Caco-2 (cell line): ENCODE measurements around the gene GAPT. TPM values are rescaled to one million over a fixed set of nuclear protein-coding genes. Genes with fewer than 3 reads are reported as not detected.

ENCODE experiments used
- BruUV-seq: library from RNA; stranded (reverse); fragments of 400-500 nt; replicated peaks from 2 replicates; lab custom pipeline; 2021; lab: Mats Ljungman, UMichigan
- CTCF ChIA-PET: fragments of 300-600 bp; sonication (Branson Sonifier 250); formaldehyde crosslinking; loops from one replicate; lab custom pipeline; 2022; ENCODE audit warnings: antibody characterized with exemption; lab: Charles Lee
- POLR2A ChIA-PET: fragments of 300-600 bp; sonication (Branson Sonifier 250); formaldehyde crosslinking; loops from one replicate; lab custom pipeline; 2022; ENCODE audit warnings: antibody characterized with exemption; lab: Charles Lee
- DNase-seq, 2 experiments: peaks; one replicate each; pipeline versions ENCODE4 v3.0.0 to v3.0.0-alpha.2; 2020 to 2022
- H3K27me3 ChIP-seq: replicated peaks from 2 replicates; pipeline ENCODE4 v1.6.0; 2011; ENCODE audit warnings: low read length; ENCODE audit not compliant: control insufficient read depth, insufficient read depth
- H3K36me3 ChIP-seq: 2 replicates; pipeline ENCODE4 v1.5.1; 2011; ENCODE audit warnings: low read length; ENCODE audit not compliant: control insufficient read depth, insufficient read depth
- H3K4me1 ChIP-seq: fragments of 250-450 bp; sonication (Bioruptor Pico); 2 replicates; pipeline ENCODE4 v1.5.1; 2020; ENCODE audit warnings: mild to moderate bottlenecking
- H3K4me3 ChIP-seq: 2 replicates; pipeline ENCODE4 v1.5.1; 2011; ENCODE audit warnings: low read depth, mild to moderate bottlenecking, control low read depth, low read length
- H3K9me3 ChIP-seq: fragments of 250-450 bp; sonication (Bioruptor Pico); 2 replicates; pipeline ENCODE4 v1.5.1; 2020; ENCODE audit warnings: mild to moderate bottlenecking, moderate library complexity
- H3K27ac Mint-ChIP-seq: one replicate; pipeline ENCODE4 v1.8.0; 2022; ENCODE audit warnings: mixed read lengths; ENCODE audit not compliant: unreplicated experiment
- H3K27me3 Mint-ChIP-seq: one replicate; pipeline ENCODE4 v1.8.0; 2022; ENCODE audit warnings: mixed read lengths; ENCODE audit not compliant: insufficient read depth, unreplicated experiment
- H3K36me3 Mint-ChIP-seq: one replicate; pipeline ENCODE4 v1.8.0; 2022; ENCODE audit warnings: mild to moderate bottlenecking, mixed read lengths; ENCODE audit not compliant: insufficient read depth, unreplicated experiment
- H3K4me1 Mint-ChIP-seq: one replicate; pipeline ENCODE4 v1.8.0; 2022; ENCODE audit warnings: low read depth, mixed read lengths; ENCODE audit not compliant: unreplicated experiment
- H3K4me3 Mint-ChIP-seq: one replicate; pipeline ENCODE4 v1.8.0; 2022; ENCODE audit warnings: mild to moderate bottlenecking, moderate library complexity, mixed read lengths; ENCODE audit not compliant: unreplicated experiment
- H3K9me3 Mint-ChIP-seq: one replicate; pipeline ENCODE4 v1.8.0; 2022; ENCODE audit warnings: mixed read lengths; ENCODE audit not compliant: unreplicated experiment
- CTCF ChIP-seq, 2 experiments: fragments of 200-600 bp in 1 of 2; IDR thresholded peaks; 1 replicate in 1 of 2; 2 replicates in 1 of 2; pipeline versions ENCODE4 v1.5.1 to v1.8.0; 2011 to 2022; ENCODE audit warnings: antibody characterized with exemption in 1 of 2, control low read depth in 1 of 2, inconsistent platforms in 1 of 2, low read depth in 1 of 2, low read length in 1 of 2, mild to moderate bottlenecking in 1 of 2, moderate library complexity in 1 of 2; ENCODE audit not compliant: insufficient read depth in 1 of 2, severe bottlenecking in 1 of 2, unreplicated experiment in 1 of 2
- intact Hi-C: fragments of 100-400 bp; cut with micrococcal nuclease; formaldehyde crosslinking; loops from one replicate; pipeline ENCODE4 v1.10.0; 2022; ENCODE audit not compliant: unreplicated experiment
- total RNA-seq: library from RNA; stranded (reverse); gene quantifications from 2 replicates; pipeline ENCODE4 v1.2.3, GENCODE V29; 2022

Gene GAPT
- total RNA-seq, 1 experiment from 2014 or later = not detected

DNA sequence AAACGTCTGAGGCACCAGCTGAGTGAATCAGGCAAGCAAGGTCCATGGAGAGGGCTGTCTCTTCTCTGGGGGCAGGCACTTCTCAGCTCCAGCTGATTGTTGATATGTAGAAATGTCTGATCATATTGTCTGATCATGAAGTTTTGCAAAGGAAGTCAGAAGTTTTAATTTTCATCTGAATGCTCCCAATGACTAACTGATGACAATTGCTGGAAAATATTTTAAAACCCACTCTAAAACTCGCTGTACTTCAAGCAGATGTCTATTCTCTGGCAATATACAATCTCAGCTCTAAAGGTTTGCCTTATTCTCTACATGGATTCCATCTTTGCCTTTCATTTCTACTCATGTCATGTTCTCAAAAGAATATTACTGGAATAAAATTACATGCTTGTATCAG, 44.0 kb upstream of the GAPT start:
- Histone ChIP-seq H3K4me1 (no peaks in the 10 kb centered on the region), H3K9me3 (no peaks in the 10 kb centered on the region), H3K36me3 (no peaks in the 10 kb centered on the region), H3K4me3 (no peak overlapping the region), H3K27me3 (no peaks in the 10 kb centered on the region)
- intact Hi-C loops = no loop called here
- no peaks in the 10 kb centered on the region for H3K27me3 Mint-ChIP-seq
- ChIA-PET CTCF (no interaction called here), POLR2A (no interaction called here)
- H3K27ac Mint-ChIP-seq = no peak overlapping the region
- no peak for TF ChIP-seq CTCF (IDR thresholded peaks at IDR 0.05; ENCODE audit: insufficient read depth in 1 of 2, low read depth in 1 of 2, low read length in 1 of 2, severe bottlenecking in 1 of 2, unreplicated experiment in 1 of 2)
- H3K36me3 Mint-ChIP-seq = no peaks in the 10 kb centered on the region
- no peaks in the 10 kb centered on the region for H3K4me1 Mint-ChIP-seq
- no peak for DNase-seq
- no TSS peak for BruUV-seq
- no peak overlapping the region for H3K4me3 Mint-ChIP-seq
- H3K9me3 Mint-ChIP-seq = no peaks in the 10 kb centered on the region

DNA sequence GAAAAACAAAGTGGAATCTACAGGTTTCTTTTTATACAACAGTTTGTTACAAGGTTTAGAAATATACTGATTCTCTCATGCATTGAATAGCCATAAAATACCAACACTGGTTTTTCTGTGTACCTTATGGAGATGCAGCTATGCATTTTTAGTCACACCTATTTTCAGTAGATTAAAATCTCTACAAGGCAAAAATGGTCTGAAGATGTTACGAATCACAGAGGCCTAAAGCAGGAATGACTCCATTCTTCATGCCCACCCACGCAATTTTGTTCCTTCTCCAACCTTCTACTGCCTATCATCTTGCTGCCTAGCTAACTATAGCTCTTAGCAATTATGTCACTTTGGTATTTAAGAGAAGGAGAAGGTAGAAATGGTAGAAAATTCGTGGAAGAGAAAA, 41.2 kb upstream of the GAPT start:
- Histone ChIP-seq H3K36me3 (0 out of 2 replicates have a peak, but pooled peaks cover 2% of the 10 kb centered on the region), H3K4me1 (no peaks in the 10 kb centered on the region), H3K27me3 (no peaks in the 10 kb centered on the region), H3K4me3 (no peak overlapping the region), H3K9me3 (no peaks in the 10 kb centered on the region)
- BruUV-seq = no TSS peak
- no peak for DNase-seq
- Mint-ChIP-seq H3K4me3 (no peak overlapping the region), H3K27ac (no peak overlapping the region), H3K36me3 (peaks cover 22% of the 10 kb centered on the region), H3K9me3 (no peaks in the 10 kb centered on the region), H3K4me1 (no peaks in the 10 kb centered on the region), H3K27me3 (no peaks in the 10 kb centered on the region)
- CTCF ChIA-PET = no interaction called here
- no peak for TF ChIP-seq CTCF (IDR thresholded peaks at IDR 0.05; ENCODE audit: insufficient read depth in 1 of 2, low read depth in 1 of 2, low read length in 1 of 2, severe bottlenecking in 1 of 2, unreplicated experiment in 1 of 2)
- POLR2A ChIA-PET = no interaction called here
- intact Hi-C loops = no loop called here

GRCh38 chr5:58450811-58451629, 40.2 kb upstream of the GAPT start:
- no peaks in the 10 kb centered on the region for H3K4me1 ChIP-seq
- intact Hi-C loops = no loop called here
- H3K9me3 ChIP-seq = no peaks in the 10 kb centered on the region
- H3K36me3 ChIP-seq = peaks cover 3% of the 10 kb centered on the region; the same call in 1 of the 2 replicates
- Mint-ChIP-seq H3K36me3 (peaks cover 32% of the 10 kb centered on the region), H3K4me1 (no peaks in the 10 kb centered on the region), H3K4me3 (no peak overlapping the region), H3K9me3 (no peaks in the 10 kb centered on the region), H3K27ac (no peak overlapping the region), H3K27me3 (no peaks in the 10 kb centered on the region)
- DNase-seq = no peak
- BruUV-seq = no TSS peak
- POLR2A ChIA-PET = no interaction called here
- no peak overlapping the region for H3K4me3 ChIP-seq
- CTCF ChIA-PET = no interaction called here
- H3K27me3 ChIP-seq = no peaks in the 10 kb centered on the region
- no peak for TF ChIP-seq CTCF (IDR thresholded peaks at IDR 0.05; ENCODE audit: insufficient read depth in 1 of 2, low read depth in 1 of 2, low read length in 1 of 2, severe bottlenecking in 1 of 2, unreplicated experiment in 1 of 2)
